Thyroid gland (tissue), 4 donors: ENCODE data around the gene TYROBP.

Source experiments
- POLR2A ChIP-seq, 2 donors: fragments of 450-650 bp; IDR thresholded peaks; one replicate each; pipeline ENCODE4 v1.6.1; 2017; ENCODE audit warnings: antibody characterized with exemption in 2 of 2, mild to moderate bottlenecking in 2 of 2, moderate library complexity in 1 of 2
- TF ChIP-seq, protein P1 (sequence below), 6 experiments: fragments of 200-600 bp in 3 of 6; fragments of 450-650 bp in 3 of 6; sonication (generic) in 3 of 6; IDR thresholded peaks; one replicate each; pipeline ENCODE4 v1.5.1; 2016 to 2019; ENCODE audit warnings: antibody characterized with exemption in 6 of 6, mild to moderate bottlenecking in 2 of 6, inconsistent platforms in 1 of 6, moderate library complexity in 1 of 6

- TF ChIP-seq, protein P1, sequence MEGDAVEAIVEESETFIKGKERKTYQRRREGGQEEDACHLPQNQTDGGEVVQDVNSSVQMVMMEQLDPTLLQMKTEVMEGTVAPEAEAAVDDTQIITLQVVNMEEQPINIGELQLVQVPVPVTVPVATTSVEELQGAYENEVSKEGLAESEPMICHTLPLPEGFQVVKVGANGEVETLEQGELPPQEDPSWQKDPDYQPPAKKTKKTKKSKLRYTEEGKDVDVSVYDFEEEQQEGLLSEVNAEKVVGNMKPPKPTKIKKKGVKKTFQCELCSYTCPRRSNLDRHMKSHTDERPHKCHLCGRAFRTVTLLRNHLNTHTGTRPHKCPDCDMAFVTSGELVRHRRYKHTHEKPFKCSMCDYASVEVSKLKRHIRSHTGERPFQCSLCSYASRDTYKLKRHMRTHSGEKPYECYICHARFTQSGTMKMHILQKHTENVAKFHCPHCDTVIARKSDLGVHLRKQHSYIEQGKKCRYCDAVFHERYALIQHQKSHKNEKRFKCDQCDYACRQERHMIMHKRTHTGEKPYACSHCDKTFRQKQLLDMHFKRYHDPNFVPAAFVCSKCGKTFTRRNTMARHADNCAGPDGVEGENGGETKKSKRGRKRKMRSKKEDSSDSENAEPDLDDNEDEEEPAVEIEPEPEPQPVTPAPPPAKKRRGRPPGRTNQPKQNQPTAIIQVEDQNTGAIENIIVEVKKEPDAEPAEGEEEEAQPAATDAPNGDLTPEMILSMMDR (IDR thresholded peaks at IDR 0.05): no peak
- no peak for TF ChIP-seq POLR2A (IDR thresholded peaks at IDR 0.05)
Measured at GRCh38 chr19:35861640-35862160, 46.4 kb downstream of the TYROBP start.
